ENCODE measurements around the gene SMAD7. TPM values are rescaled to one million over a fixed set of nuclear protein-coding genes. Genes with fewer than 3 reads are reported as not detected.

Gene SMAD7
- total RNA-seq, 2 experiments from 2014 or later, result 17.4 to 18.1 TPM

DNA sequence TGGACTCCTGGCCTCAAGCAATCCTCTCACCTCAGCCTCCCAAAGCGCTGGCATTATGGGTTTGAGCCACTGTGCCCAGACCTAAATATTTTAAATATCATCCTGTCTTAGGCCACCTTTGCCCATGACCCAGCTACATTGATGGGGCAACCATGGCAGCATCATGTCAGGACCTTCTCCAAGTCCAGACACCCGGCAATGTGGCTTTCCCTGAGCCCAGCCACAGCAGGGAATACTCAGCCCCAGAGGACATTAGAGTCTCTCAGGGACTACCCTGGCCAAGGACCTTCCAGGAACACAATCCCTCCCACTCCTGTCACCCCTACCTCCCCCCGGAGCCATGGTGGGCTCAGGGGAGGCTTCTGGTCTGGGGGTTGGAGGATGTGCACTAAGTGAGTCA is 72.8 kb downstream of the SMAD7 start:
- Mint-ChIP-seq H3K27ac (no peak overlapping the region), H3K9me3 (no peaks in the 10 kb centered on the region), H3K4me3 (no peak overlapping the region), H3K36me3 (ENCODE audit: low read depth) (no peaks in the 10 kb centered on the region), H3K4me1 (ENCODE audit: low read depth) (peaks cover 8% of the 10 kb centered on the region), H3K27me3 (no peaks in the 10 kb centered on the region)
- intact Hi-C loops (cut with micrococcal nuclease), result no loop called here
- ChIA-PET CTCF (no interaction called here), POLR2A (interaction anchor here (1.2 kb wide), 2 partner anchors 9 to 71 kb away, joined by 3 read pairs; no protein-coding TSS in a partner anchor)
- ATAC-seq, result no peak
- no peak for DNase-seq
- TF ChIP-seq, protein P1, sequence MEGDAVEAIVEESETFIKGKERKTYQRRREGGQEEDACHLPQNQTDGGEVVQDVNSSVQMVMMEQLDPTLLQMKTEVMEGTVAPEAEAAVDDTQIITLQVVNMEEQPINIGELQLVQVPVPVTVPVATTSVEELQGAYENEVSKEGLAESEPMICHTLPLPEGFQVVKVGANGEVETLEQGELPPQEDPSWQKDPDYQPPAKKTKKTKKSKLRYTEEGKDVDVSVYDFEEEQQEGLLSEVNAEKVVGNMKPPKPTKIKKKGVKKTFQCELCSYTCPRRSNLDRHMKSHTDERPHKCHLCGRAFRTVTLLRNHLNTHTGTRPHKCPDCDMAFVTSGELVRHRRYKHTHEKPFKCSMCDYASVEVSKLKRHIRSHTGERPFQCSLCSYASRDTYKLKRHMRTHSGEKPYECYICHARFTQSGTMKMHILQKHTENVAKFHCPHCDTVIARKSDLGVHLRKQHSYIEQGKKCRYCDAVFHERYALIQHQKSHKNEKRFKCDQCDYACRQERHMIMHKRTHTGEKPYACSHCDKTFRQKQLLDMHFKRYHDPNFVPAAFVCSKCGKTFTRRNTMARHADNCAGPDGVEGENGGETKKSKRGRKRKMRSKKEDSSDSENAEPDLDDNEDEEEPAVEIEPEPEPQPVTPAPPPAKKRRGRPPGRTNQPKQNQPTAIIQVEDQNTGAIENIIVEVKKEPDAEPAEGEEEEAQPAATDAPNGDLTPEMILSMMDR (IDR thresholded peaks at IDR 0.05), result no peak

DNA sequence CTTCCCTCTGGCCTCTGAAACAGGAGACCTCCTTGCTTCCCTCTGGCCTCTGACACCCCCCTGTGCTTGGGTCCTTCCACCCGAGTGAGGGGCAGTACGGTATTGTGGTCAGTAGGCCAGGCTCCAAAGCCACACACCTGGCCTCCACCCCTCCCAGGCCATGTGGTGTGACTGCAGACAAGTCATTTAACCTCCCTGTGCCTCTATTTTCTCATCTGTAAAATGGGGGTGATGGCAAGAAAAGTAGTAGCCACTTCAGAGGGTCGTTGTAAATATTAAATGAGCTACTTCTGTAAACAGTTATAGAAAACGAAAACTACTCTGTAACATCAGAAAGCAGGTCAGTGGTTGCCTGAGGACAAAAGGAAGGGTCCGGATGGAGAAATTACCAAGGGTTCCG is 74.2 kb downstream of the SMAD7 start:
- CTCF ChIA-PET, result no interaction called here
- ATAC-seq, result no peak

DNA sequence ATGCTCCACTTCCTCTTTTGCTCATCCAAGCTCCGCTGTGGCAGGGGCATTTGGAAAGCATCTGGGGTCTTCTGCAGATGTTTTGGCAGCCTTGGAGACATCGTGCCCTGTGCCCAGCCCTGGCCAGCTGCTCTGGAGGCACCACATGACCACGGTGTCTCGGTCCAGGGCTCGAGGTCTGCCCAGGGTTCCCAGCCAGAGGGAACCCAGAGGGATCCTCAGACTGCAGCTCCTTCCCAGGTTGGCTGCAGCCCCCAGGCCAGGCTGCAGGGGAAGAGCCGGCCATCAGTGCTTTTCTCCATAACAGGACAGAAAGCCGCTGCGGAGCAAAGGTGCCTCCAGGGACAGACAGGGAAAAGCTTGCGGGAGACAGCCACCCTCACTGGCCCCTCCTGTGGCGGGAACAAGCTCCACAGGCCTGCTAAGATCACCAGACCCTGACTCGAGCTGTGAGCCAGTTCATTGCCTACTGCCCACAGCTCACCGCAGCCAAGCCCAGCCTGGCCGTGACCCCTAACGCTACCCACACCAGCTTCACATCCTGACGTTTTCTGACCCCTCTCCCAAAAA is 74.7 kb downstream of the SMAD7 start:
- Mint-ChIP-seq H3K4me1 (ENCODE audit: low read depth) (peaks cover 16% of the 10 kb centered on the region), H3K4me3 (no peak overlapping the region), H3K9me3 (no peaks in the 10 kb centered on the region), H3K36me3 (ENCODE audit: low read depth) (no peaks in the 10 kb centered on the region), H3K27me3 (no peaks in the 10 kb centered on the region), H3K27ac (no peak overlapping the region)
- ATAC-seq (no peak), DNase-seq (no peak)
- TF ChIP-seq, protein P1 (IDR thresholded peaks at IDR 0.05), result no peak
- CTCF ChIA-PET, result no interaction called here
- intact Hi-C loops (cut with micrococcal nuclease), result no loop called here
- POLR2A ChIA-PET, result no interaction called here

More for the DNA sequence above, 74.2 kb downstream of the SMAD7 start:
- POLR2A ChIA-PET, result interaction anchor here (1.2 kb wide), 1 partner anchor 8 kb away, joined by 3 read pairs; no protein-coding TSS in a partner anchor
- H3K9me3 Mint-ChIP-seq, result no peaks in the 10 kb centered on the region
- intact Hi-C loops (cut with micrococcal nuclease), result no loop called here
- no peak overlapping the region for H3K4me3 Mint-ChIP-seq
- H3K27me3 Mint-ChIP-seq, result no peaks in the 10 kb centered on the region
- H3K27ac Mint-ChIP-seq, result no peak overlapping the region
- H3K36me3 Mint-ChIP-seq (ENCODE audit: low read depth), result no peaks in the 10 kb centered on the region
- TF ChIP-seq, protein P1 (IDR thresholded peaks at IDR 0.05), result no peak
- peaks cover 16% of the 10 kb centered on the region for H3K4me1 Mint-ChIP-seq (ENCODE audit: low read depth)
- DNase-seq, result no peak

DNA sequence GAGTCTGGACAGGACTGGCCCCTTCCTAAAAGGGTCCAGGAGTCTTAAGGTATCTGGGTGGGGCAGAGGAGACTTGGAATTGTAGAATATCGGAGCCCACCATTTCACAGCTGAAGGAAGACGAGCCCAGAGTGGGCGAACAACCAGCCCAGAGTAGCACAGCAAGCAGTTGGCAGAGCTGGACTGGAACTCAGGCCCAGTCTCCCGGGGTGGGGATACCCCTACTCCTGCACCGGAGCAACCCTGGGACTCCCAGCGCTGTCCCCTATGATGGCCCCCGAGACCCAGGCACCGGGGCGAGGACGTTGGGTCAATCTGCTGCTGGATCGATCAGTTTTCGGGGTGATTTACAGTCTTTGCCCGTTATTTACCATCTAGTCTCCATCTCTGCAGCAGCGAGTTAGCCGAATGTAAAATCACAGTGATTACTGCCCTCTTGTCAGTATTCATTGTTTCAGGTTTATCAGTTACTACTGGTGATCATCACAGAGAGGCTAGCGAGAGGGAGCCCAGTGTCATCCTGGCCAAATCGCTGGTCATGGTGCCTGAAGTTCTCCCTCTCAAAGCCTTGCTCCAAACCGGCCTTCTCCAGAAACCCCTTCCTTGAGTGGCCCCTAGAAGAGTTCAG is 75.3 kb downstream of the SMAD7 start:
- no peaks in the 10 kb centered on the region for H3K27me3 Mint-ChIP-seq
- no peak overlapping the region for H3K27ac Mint-ChIP-seq
- no peaks in the 10 kb centered on the region for H3K36me3 Mint-ChIP-seq (ENCODE audit: low read depth)
- intact Hi-C loops (cut with micrococcal nuclease), result no loop called here
- no peaks in the 10 kb centered on the region for H3K9me3 Mint-ChIP-seq
- DNase-seq (no peak), ATAC-seq (no peak)
- TF ChIP-seq, protein P1 (IDR thresholded peaks at IDR 0.05), result no peak
- peaks cover 14% of the 10 kb centered on the region for H3K4me1 Mint-ChIP-seq (ENCODE audit: low read depth)
- ChIA-PET CTCF (no interaction called here), POLR2A (no interaction called here)
- H3K4me3 Mint-ChIP-seq, result no peak overlapping the region

DNA sequence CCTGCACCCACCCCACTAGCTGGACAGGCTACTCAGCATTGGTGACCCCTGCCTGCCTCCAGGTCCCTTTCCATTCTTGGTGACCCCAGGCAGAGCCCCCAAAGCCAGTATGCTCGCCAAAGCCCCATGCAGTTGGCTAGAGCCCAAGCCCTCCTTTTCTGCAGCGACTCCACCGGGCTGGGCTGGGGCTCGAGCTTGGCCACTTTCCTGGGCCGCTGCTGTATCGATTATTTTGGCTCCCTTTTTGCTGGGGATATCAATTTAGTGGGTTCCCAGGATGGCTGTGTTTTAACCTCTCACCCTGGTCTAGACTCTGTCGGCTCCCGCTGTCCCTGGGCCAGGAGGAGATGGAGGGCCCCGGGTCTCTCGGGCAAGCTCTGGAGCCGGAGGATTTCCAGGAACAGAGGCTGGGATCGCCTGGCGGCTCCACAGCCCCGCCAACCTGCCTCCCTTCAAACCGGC is 76.0 kb downstream of the SMAD7 start:
- intact Hi-C loops (cut with micrococcal nuclease), result no loop called here
- H3K27ac Mint-ChIP-seq, result no peak overlapping the region
- CTCF ChIA-PET, result interaction anchor here (1.1 kb wide), 1 partner anchor 97 kb away, joined by 3 read pairs; no protein-coding TSS in a partner anchor
- no peaks in the 10 kb centered on the region for H3K36me3 Mint-ChIP-seq (ENCODE audit: low read depth)
- peaks cover 16% of the 10 kb centered on the region for H3K4me1 Mint-ChIP-seq (ENCODE audit: low read depth)
- ATAC-seq, result no peak
- TF ChIP-seq, protein P1 (IDR thresholded peaks at IDR 0.05), result no peak
- H3K27me3 Mint-ChIP-seq, result no peaks in the 10 kb centered on the region
- no peak overlapping the region for H3K4me3 Mint-ChIP-seq
- no peaks in the 10 kb centered on the region for H3K9me3 Mint-ChIP-seq
- POLR2A ChIA-PET, result interaction anchor here (1.8 kb wide), 1 partner anchor 15 kb away, joined by 5 read pairs; no protein-coding TSS in a partner anchor
- no peak for DNase-seq

All from activated CD8-positive, alpha-beta T cell treated with anti-CD3 and anti-CD28 coated beads for 36 hours (primary cell).